ENCODE measurements around the gene CCDC92. TPM values are rescaled to one million over a fixed set of nuclear protein-coding genes. Genes with fewer than 3 reads are reported as not detected.

CCDC92 gene
- total and polyA plus RNA-seq, 10 of the 15 experiments (the other 5 are each of a cell fraction or from before 2014, with no cell fraction given): 0.53 to 11.8 (median 4.2) TPM

DNA sequence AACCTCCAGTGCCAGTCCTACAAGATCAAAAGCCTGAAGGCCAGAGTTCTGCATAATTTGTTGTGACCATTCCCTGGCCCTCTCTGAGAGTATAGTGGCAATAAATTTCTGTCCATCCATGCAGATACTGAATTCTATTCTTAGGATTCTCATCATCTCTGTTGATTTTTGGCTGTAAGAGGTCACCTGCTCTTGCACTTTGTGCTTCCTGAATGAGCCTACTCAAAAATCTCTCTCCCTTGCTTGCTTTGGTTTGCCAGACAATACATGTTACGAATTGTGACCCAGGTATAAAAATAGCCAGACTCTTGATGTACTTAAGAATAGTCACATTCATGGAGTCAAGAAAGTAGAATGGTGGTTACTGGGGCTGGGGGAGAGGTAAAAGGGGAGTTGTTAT, 17.1 kb upstream of the CCDC92 start:
- CTCF ChIA-PET: no interaction called here
- POLR2A ChIA-PET: no interaction called here
- BruUV-seq (replicated peaks): no TSS peak
- DNase-seq (ENCODE audit: low read depth, low spot score) (no peak), FAIRE-seq (no peak), ATAC-seq (no peak)
- Histone ChIP-seq H2AFZ (ENCODE audit: control insufficient read depth, low read depth, low read length) (no peak overlapping the region), H3K4me3 (no peak overlapping the region), H3K27ac (ENCODE audit: control insufficient read depth, insufficient read depth) (no peak overlapping the region), H3K9me3 (replicated peaks; ENCODE audit: control insufficient read depth, insufficient read depth, low read length) (no peaks in the 10 kb centered on the region), H3K79me2 (ENCODE audit: control insufficient read depth, insufficient read depth, low read length) (no peaks in the 10 kb centered on the region), H3K4me2 (ENCODE audit: control insufficient read depth, insufficient read depth) (no peak overlapping the region), H3K4me1 (ENCODE audit: control insufficient read depth, insufficient read depth, low read length) (peaks cover 5% of the 10 kb centered on the region), H3K27me3 (replicated peaks in 1 of 2; ENCODE audit: control insufficient read depth in 2 of 2, insufficient read depth in 2 of 2, low read length in 1 of 2) (no peaks in the 10 kb centered on the region), H3K36me3 (ENCODE audit: control insufficient read depth in 2 of 2, insufficient read depth in 2 of 2, low read length in 1 of 2) (peaks cover 3 to 32% of the 10 kb centered on the region in 2 experiments), H3K9ac (ENCODE audit: control insufficient read depth, insufficient read depth, low read length) (no peak overlapping the region), H4K20me1 (ENCODE audit: control insufficient read depth, insufficient read depth) (no peaks in the 10 kb centered on the region)
- in situ Hi-C loops (cut with MboI) (no loop called here), intact Hi-C loops (cut with micrococcal nuclease; ENCODE audit: unreplicated experiment) (loop anchor here (10.0 kb wide), 1 partner anchor 355 kb away; the partner anchor contains the start of genes EIF2B1 and GTF2H3)
- SMC1A ChIA-PET (ENCODE audit: uncharacterized antibody, unreplicated experiment): no interaction called here
- RAD21 ChIA-PET (ENCODE audit: unreplicated experiment): no interaction called here
- 94% methylated on average over 1 of the region's 1 CpG for WGBS (ENCODE audit: insufficient coverage, insufficient replicate concordance, low lambda C conversion rate, missing lambda C conversion rate)
- TF ChIP-seq, protein P1, sequence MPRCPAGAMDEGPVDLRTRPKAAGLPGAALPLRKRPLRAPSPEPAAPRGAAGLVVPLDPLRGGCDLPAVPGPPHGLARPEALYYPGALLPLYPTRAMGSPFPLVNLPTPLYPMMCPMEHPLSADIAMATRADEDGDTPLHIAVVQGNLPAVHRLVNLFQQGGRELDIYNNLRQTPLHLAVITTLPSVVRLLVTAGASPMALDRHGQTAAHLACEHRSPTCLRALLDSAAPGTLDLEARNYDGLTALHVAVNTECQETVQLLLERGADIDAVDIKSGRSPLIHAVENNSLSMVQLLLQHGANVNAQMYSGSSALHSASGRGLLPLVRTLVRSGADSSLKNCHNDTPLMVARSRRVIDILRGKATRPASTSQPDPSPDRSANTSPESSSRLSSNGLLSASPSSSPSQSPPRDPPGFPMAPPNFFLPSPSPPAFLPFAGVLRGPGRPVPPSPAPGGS (IDR thresholded peaks at IDR 0.05; ENCODE audit: borderline replicate concordance, insufficient read depth, low read depth, low read length, poor library complexity, severe bottlenecking): no peak
- TF ChIP-seq YY1 (IDR thresholded peaks at IDR 0.05; ENCODE audit: low read depth, low read length) (no peak), CBFB (IDR thresholded peaks at IDR 0.05; ENCODE audit: low read depth) (no peak), RELA (IDR thresholded peaks at IDR 0.05; ENCODE audit: borderline replicate concordance, partially characterized antibody) (no peak), IRF4 (IDR thresholded peaks at IDR 0.05; ENCODE audit: low read depth, low read length) (no peak), SP1 (IDR thresholded peaks at IDR 0.05; ENCODE audit: low read depth, low read length) (no peak), SIN3A (IDR thresholded peaks at IDR 0.05; ENCODE audit: low read depth, low read length) (no peak), POU2F2 (IDR thresholded peaks at IDR 0.05; ENCODE audit: borderline replicate concordance, low read depth, low read length) (no peak), RB1 (IDR thresholded peaks at IDR 0.05; ENCODE audit: borderline replicate concordance) (no peak), TAF1 (IDR thresholded peaks at IDR 0.05; ENCODE audit: borderline replicate concordance, low read depth, low read length) (no peak), NFIC (IDR thresholded peaks at IDR 0.05; ENCODE audit: low read depth, low read length) (no peak), ZNF622 (IDR thresholded peaks at IDR 0.05) (no peak), POLR2AphosphoS2 (IDR thresholded peaks at IDR 0.05; ENCODE audit: low read depth, low read length) (no peak)
- TF ChIP-seq, protein P2, sequence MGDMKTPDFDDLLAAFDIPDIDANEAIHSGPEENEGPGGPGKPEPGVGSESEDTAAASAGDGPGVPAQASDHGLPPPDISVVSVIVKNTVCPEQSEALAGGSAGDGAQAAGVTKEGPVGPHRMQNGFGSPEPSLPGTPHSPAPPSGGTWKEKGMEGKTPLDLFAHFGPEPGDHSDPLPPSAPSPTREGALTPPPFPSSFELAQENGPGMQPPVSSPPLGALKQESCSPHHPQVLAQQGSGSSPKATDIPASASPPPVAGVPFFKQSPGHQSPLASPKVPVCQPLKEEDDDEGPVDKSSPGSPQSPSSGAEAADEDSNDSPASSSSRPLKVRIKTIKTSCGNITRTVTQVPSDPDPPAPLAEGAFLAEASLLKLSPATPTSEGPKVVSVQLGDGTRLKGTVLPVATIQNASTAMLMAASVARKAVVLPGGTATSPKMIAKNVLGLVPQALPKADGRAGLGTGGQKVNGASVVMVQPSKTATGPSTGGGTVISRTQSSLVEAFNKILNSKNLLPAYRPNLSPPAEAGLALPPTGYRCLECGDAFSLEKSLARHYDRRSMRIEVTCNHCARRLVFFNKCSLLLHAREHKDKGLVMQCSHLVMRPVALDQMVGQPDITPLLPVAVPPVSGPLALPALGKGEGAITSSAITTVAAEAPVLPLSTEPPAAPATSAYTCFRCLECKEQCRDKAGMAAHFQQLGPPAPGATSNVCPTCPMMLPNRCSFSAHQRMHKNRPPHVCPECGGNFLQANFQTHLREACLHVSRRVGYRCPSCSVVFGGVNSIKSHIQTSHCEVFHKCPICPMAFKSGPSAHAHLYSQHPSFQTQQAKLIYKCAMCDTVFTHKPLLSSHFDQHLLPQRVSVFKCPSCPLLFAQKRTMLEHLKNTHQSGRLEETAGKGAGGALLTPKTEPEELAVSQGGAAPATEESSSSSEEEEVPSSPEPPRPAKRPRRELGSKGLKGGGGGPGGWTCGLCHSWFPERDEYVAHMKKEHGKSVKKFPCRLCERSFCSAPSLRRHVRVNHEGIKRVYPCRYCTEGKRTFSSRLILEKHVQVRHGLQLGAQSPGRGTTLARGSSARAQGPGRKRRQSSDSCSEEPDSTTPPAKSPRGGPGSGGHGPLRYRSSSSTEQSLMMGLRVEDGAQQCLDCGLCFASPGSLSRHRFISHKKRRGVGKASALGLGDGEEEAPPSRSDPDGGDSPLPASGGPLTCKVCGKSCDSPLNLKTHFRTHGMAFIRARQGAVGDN (IDR thresholded peaks at IDR 0.05): no peak

Measured in GM12878 (cell line).